Thyroid gland (tissue), 4 donors: Measurements from ENCODE around the gene SPATA31D3. TPM values are rescaled to one million over a fixed set of nuclear protein-coding genes. Genes with fewer than 3 reads are reported as not detected.

Source experiments
- total RNA-seq, 4 donors: library from RNA; depleted of rRNA; stranded (reverse); fragments of >200 nt; gene quantifications; one replicate each; pipeline ENCODE4 v1.2.3, GENCODE V29; 2016

SPATA31D3 gene
- total RNA-seq, 4 donors from 2014 or later = not detected

Other genes starting within 250 kb of the SPATA31D3 start
- gene SPATA31D4, start 15.1 kb upstream of the SPATA31D3 start, total RNA-seq = not detected
- not detected for gene SPATA31D1, start 45.3 kb downstream of the SPATA31D3 start, total RNA-seq